ENCODE results near the gene RPS2. TPM values are rescaled to one million over a fixed set of nuclear protein-coding genes. Genes with fewer than 3 reads are reported as not detected.
"Not testable (repeated sequence)": the region's sequence is repeated elsewhere in the genome, so short reads cannot be mapped to it uniquely, and the experiment has no call there.

The RPS2 gene
- total RNA-seq, 1 donor from 2014 or later: 3,117 TPM

DNA sequence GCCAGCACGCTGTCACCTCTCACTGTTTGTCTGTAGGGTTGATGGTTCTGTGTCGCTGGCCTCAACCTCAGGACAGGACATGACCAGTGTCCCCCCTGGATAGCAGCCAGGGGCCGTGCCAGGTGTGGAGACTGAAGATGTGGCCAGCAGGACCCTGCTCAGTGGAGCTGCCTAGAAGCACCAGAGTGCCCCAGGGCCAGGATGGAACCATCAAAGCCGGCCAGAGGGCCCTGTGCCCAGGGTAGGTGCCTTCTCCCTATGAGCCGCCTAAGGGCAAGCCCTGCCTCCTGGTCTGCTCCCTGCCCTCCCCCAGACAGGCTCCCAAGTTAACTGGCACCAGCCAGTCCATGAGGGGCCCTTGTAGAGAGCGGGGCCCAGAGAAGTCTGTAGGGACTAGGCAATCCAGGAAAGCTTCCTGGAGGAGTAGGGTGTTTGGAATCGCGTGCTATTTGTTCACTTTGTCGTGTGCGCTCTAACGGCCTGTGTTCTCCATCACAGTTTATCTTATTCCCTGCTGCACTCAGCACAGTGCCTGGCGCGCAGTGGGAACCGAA lies 5.8 kb downstream of the RPS2 start:
- no peak for DNase-seq (ENCODE audit: extremely low spot score in 2 of 2)
- TF ChIP-seq POLR2A (IDR thresholded peaks at IDR 0.05): no peak
- TF ChIP-seq, protein P1, sequence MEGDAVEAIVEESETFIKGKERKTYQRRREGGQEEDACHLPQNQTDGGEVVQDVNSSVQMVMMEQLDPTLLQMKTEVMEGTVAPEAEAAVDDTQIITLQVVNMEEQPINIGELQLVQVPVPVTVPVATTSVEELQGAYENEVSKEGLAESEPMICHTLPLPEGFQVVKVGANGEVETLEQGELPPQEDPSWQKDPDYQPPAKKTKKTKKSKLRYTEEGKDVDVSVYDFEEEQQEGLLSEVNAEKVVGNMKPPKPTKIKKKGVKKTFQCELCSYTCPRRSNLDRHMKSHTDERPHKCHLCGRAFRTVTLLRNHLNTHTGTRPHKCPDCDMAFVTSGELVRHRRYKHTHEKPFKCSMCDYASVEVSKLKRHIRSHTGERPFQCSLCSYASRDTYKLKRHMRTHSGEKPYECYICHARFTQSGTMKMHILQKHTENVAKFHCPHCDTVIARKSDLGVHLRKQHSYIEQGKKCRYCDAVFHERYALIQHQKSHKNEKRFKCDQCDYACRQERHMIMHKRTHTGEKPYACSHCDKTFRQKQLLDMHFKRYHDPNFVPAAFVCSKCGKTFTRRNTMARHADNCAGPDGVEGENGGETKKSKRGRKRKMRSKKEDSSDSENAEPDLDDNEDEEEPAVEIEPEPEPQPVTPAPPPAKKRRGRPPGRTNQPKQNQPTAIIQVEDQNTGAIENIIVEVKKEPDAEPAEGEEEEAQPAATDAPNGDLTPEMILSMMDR (IDR thresholded peaks at IDR 0.05): no peak
- no peak for TF ChIP-seq POLR2AphosphoS5 (IDR thresholded peaks at IDR 0.05; ENCODE audit: insufficient read depth in 1 of 2, low read depth in 1 of 2)
- H3K27me3 ChIP-seq: no peaks in the 10 kb centered on the region
- peaks cover 31% of the 10 kb centered on the region for H3K4me1 ChIP-seq
- intact Hi-C loops (cut with DNase I): no loop called here
- H3K4me3 ChIP-seq: peak overlapping the region; percentile 73 to 81
- H3K36me3 ChIP-seq: peaks cover 0 to 31% of the 10 kb centered on the region in 2 donors
- no peaks in the 10 kb centered on the region for H3K9me3 ChIP-seq
- peak overlapping the region; percentile 79 for H3K27ac ChIP-seq

DNA sequence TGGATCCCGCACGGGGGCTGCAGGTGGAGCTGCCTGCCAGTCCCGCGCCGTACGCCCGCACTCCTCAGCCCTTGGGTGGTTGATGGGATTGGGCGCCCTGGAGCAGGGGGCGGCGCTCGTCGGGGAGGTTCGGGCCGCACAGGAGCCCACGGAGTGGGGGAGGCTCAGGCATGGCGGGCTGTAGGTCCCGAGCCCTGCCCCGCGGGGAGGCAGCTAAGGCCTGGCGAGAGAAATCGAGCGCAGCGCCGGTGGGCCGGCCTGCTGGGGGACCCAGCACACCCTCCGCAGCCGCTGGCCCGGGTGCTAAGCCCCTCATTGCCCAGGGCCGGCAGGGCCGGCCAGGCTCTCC lies 6.5 kb downstream of the RPS2 start:
- H3K27me3 ChIP-seq; intact Hi-C loops (cut with DNase I); H3K9me3 ChIP-seq; DNase-seq (ENCODE audit: extremely low spot score in 2 of 2); H3K27ac ChIP-seq; H3K4me3 ChIP-seq: not testable (repeated sequence)
- Histone ChIP-seq H3K36me3 (peaks cover 0 to 25% of the 10 kb centered on the region in 2 donors), H3K4me1 (peaks cover 24% of the 10 kb centered on the region)

DNA sequence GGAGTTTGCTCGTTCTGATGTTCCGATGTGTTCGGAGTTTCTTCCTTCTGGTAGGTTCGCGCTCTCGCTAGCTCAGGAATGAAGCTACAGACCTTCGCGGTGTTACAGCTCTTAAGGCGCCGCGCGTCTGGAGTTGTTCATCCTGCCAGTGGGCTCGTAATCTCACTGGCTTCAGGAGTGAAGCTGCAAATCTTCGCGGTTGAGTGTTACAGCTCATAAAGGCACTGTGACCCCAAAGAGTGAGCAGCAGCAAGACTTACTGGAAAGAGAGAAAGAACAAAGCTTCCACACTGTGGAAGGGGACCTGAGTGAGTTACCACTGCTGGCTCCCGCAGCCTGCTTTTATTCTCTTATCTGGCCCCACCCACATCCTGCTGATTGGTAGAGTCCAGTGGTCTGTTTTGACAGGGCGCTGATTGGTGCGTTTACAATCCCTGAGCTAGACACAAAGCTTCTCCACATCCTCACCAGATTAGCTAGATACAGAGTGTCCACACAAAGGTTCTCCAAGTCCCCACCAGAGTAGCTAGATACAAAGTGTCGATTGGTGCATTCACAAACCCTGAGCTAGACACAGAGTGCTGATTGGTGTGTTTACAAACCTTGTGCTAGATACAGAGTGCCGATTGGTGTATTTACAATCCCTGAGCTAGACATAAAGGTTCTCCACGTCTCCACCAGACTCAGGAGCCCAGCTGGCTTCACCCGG lies 7.0 kb downstream of the RPS2 start:
- peaks cover 21% of the 10 kb centered on the region for H3K4me1 ChIP-seq
- intact Hi-C loops (cut with DNase I); DNase-seq (ENCODE audit: extremely low spot score in 2 of 2); H3K27ac ChIP-seq; H3K4me3 ChIP-seq; H3K27me3 ChIP-seq; H3K9me3 ChIP-seq: not testable (repeated sequence)
- peaks cover 0 to 20% of the 10 kb centered on the region in 2 donors for H3K36me3 ChIP-seq

DNA sequence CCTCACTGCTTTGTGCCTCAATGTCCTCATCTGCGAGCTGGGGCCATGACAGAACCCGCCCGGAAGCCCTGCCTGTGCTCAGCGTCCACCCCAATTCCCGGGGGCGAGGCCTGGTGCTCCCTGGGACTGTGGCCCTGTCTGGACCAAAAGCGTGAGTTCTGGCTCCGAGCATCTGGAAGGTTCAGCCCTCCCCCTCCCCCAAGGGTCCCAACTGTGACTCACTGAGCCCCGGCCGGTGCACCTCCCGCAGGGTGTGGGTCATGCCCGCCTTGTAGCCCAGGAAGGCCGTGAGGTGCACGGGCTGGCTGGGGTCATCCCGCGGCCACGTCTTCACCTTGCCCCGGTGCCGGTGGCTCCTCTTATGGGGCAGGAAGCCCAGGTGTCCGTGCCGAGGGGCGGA lies 10.9 kb downstream of the RPS2 start:
- no peak for TF ChIP-seq POLR2AphosphoS5 (IDR thresholded peaks at IDR 0.05; ENCODE audit: insufficient read depth in 1 of 2, low read depth in 1 of 2)
- no peak for TF ChIP-seq POLR2A (IDR thresholded peaks at IDR 0.05)
- TF ChIP-seq, protein P1 (IDR thresholded peaks at IDR 0.05): no peak
- intact Hi-C loops (cut with DNase I): no loop called here
- Histone ChIP-seq H3K27me3 (no peaks in the 10 kb centered on the region), H3K9me3 (no peaks in the 10 kb centered on the region), H3K36me3 (no peaks in the 10 kb centered on the region), H3K4me3 (no peak overlapping the region), H3K4me1 (no peaks in the 10 kb centered on the region), H3K27ac (no peak overlapping the region)
- no peak for DNase-seq (ENCODE audit: extremely low spot score in 2 of 2)

DNA sequence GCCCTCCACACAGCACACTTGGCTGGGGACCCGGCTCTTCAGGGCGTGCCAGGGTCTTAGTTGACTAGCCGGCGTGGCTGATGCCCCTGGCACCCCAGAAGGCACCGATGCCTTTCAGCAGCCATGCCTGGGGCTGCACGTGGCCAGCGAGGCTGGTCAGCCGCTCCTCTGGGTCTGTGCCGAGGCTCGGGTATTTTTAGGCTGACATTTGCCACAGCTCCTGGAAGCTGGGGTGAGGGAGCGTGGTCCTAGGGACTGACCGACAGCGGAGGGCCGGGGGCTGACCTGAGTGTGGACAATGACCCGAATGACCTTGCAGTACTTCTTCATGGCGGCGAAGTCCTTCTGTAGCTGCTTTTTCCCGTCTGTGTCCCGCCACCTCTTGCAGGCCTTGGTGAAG lies 14.1 kb downstream of the RPS2 start:
- no peak for DNase-seq (ENCODE audit: extremely low spot score in 2 of 2)
- TF ChIP-seq POLR2A (IDR thresholded peaks at IDR 0.05): no peak
- TF ChIP-seq, protein P1 (IDR thresholded peaks at IDR 0.05): no peak
- TF ChIP-seq POLR2AphosphoS5 (IDR thresholded peaks at IDR 0.05; ENCODE audit: insufficient read depth in 1 of 2, low read depth in 1 of 2): no peak
- Histone ChIP-seq H3K27ac (no peak overlapping the region), H3K27me3 (no peaks in the 10 kb centered on the region), H3K9me3 (no peaks in the 10 kb centered on the region), H3K4me1 (no peaks in the 10 kb centered on the region), H3K36me3 (no peaks in the 10 kb centered on the region), H3K4me3 (no peak overlapping the region)
- intact Hi-C loops (cut with DNase I): no loop called here

DNA sequence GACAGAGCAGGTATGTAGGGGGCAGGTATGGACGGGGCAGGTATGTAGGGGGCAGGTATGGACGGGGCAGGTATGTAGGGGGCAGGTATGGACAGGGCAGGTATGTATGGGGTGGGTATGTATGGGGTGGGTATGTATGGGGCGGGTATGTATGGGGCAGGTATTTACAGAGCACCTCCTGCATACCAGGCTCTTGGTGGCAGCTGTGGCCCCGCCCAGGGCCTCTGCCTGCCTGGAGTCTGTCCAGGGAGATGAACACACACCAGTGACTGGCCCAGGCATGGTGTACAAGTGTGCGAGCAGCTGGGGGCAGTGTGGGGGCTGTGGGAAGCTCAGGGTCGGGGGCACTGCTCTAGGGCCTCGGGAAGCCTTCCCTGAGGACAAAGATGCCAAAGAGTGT lies 14.6 kb downstream of the RPS2 start:
- H3K9me3 ChIP-seq: no peaks in the 10 kb centered on the region
- H3K36me3 ChIP-seq: no peaks in the 10 kb centered on the region
- no peak overlapping the region for H3K4me3 ChIP-seq
- no peak overlapping the region for H3K27ac ChIP-seq
- DNase-seq (ENCODE audit: extremely low spot score in 2 of 2): no peak
- no peaks in the 10 kb centered on the region for H3K27me3 ChIP-seq
- TF ChIP-seq, protein P1 (IDR thresholded peaks at IDR 0.05): no peak
- no peak for TF ChIP-seq POLR2AphosphoS5 (IDR thresholded peaks at IDR 0.05; ENCODE audit: insufficient read depth in 1 of 2, low read depth in 1 of 2)
- no peak for TF ChIP-seq POLR2A (IDR thresholded peaks at IDR 0.05)
- H3K4me1 ChIP-seq: no peaks in the 10 kb centered on the region
- intact Hi-C loops (cut with DNase I): no loop called here
